Type B pancreatic cell (in vitro differentiated cells): ENCODE data around the gene SLC23A2. TPM values are rescaled to one million over a fixed set of nuclear protein-coding genes. Genes with fewer than 3 reads are reported as not detected.

Source experiments
- DNase-seq: peaks from one replicate; pipeline ENCODE4 v3.0.0; 2021; ENCODE audit warnings: mixed read lengths; ENCODE audit not compliant: unreplicated experiment; ENCODE audit errors: extremely low spot score
- H3K27ac Mint-ChIP-seq: 2 replicates; pipeline ENCODE4 v1.8.0; 2021; ENCODE audit warnings: mild to moderate bottlenecking, mixed read lengths
- H3K27me3 Mint-ChIP-seq: 2 replicates; pipeline ENCODE4 v1.8.0; 2021; ENCODE audit warnings: mixed read lengths
- H3K36me3 Mint-ChIP-seq: 2 replicates; pipeline ENCODE4 v1.8.0; 2021; ENCODE audit warnings: mixed read lengths
- H3K4me1 Mint-ChIP-seq: one replicate; pipeline ENCODE4 v1.8.0; 2021; ENCODE audit warnings: mixed read lengths; ENCODE audit not compliant: unreplicated experiment
- H3K4me3 Mint-ChIP-seq: 2 replicates; pipeline ENCODE4 v1.8.0; 2021; ENCODE audit warnings: mild to moderate bottlenecking, mixed read lengths
- H3K9me3 Mint-ChIP-seq: 2 replicates; pipeline ENCODE4 v1.8.0; 2021; ENCODE audit warnings: mixed read lengths
- CTCF ChIP-seq: fragments of 200-600 bp; sonication (generic); conservative IDR thresholded peaks from 2 replicates; pipeline ENCODE4 v1.5.0; 2021; ENCODE audit warnings: antibody characterized with exemption, mild to moderate bottlenecking
- total RNA-seq: library from RNA; stranded (reverse); gene quantifications from 2 replicates; pipeline ENCODE4 v1.2.1, GENCODE V29; 2021; ENCODE audit warnings: low replicate concordance

SLC23A2 gene
- total RNA-seq, 1 donor from 2014 or later, result 19.6 TPM

DNA sequence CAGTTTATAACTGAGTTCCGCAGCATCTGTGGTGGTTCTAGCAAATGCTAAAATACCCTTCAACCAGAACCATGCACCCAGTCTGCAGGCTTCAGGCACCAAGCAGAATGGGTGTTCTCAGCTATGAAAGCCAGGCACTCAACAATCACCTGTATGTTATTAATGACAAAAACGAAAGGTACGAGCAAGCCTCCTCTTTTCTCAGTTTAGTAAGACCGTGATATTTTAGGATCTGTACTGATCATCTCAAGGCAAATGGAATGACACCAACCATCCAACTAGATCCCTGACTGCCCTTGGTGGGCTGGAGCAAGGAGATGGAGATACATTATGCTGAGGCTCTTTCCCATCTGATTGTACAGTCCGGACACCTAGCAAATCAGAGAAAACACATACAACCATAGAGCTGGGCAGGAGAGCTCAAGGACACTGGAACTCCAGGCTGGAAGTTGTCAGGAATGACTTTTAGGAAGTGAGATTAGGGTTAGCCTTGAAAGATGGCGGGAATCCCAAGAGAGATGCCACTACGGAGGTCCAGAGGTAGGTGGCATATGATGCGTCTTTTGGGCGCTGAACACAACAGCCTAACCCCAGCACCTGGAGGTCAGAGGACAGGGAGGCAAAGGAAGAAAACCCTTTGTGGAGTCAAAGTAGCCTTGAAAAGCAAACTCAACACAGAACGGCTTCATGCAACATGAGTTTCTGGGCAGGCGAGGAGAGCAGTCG lies 33.4 kb downstream of the SLC23A2 start:
- Mint-ChIP-seq H3K27ac (no peak overlapping the region), H3K9me3 (no peaks in the 10 kb centered on the region)

DNA sequence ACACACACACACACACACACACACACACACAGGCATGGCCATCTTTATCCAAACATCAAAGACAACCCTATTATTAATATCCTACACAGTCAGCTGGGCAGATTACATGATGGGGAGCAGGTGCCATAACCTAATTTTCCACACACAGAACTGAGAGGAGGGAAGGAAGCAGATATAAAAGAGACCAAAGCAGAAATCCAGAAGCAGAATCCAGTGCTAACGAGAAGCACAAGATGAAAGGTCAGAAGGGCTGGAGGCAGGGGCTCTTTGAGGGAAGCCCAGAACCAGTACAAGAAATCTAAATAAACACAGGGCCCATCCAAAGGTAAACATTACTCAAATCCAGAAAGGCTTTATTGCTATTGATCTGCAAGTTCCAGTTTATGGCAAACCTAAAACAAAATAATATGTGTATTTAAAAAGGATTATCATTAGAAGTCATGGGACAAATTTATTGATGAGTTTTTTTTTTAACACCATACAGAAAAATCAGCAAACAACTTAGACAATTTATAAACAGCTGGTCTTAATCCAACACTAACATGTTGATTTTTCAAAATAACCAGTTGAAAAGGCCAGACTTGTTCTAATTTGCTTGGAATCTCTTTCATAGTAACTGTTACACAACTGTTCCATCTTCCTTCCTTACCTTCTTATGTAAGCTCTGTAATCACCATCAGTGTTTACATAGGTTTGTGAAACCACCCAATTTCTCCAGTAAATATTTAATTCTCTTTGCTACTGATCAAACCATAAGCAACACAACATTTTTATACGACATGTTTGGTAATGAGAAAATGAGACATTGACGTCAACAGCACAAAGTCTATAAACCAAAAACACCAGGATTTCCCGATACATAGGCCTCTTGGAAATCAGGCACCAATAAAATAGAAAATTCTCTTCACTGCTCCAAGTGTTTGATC lies 34.2 kb downstream of the SLC23A2 start:
- no peak for TF ChIP-seq CTCF
- no peak for DNase-seq
- Mint-ChIP-seq H3K36me3 (peaks cover 11% of the 10 kb centered on the region), H3K27me3 (no peaks in the 10 kb centered on the region), H3K4me3 (no peak overlapping the region), H3K27ac (no peak overlapping the region), H3K9me3 (no peaks in the 10 kb centered on the region), H3K4me1 (peaks cover 4% of the 10 kb centered on the region)

More for the DNA sequence above, 33.4 kb downstream of the SLC23A2 start:
- TF ChIP-seq CTCF, result no peak
- Mint-ChIP-seq H3K4me3 (no peak overlapping the region), H3K4me1 (peaks cover 4% of the 10 kb centered on the region), H3K36me3 (peaks cover 8% of the 10 kb centered on the region), H3K27me3 (no peaks in the 10 kb centered on the region)
- no peak for DNase-seq

DNA sequence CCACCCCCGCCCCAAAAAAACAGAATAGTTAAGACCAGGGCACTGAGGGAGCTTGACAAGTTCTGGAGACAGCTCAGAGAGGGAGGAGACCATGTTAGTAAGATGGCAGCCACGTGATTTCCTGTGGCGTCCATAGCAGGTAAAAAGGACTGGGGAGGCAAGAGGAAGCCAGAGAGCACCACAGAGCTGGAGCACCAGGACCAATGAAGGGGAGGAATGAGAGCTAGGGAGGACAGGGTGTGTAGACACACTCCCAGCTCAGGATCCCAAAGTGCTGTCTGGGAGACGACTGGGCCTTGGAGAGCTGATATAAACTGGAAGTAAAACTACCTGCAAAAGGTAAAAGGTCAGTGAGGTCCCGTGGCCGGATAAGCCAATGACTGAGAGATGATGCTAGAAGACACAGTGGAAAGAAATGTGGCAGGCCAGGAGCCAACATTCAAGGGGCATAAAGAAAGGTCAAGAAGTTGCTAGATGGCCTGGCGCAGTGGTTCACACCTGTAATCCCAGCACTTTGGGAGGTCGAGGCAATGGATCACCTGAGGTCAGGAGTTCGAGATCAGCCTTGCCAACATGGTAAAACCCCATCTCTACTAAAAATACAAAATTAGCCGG lies 39.0 kb downstream of the SLC23A2 start:
- Mint-ChIP-seq H3K9me3 (no peaks in the 10 kb centered on the region), H3K36me3 (peaks cover 3% of the 10 kb centered on the region), H3K4me3 (no peak overlapping the region), H3K27ac (no peak overlapping the region), H3K4me1 (peaks cover 19% of the 10 kb centered on the region), H3K27me3 (no peaks in the 10 kb centered on the region)
- no peak for TF ChIP-seq CTCF
- DNase-seq, result no peak

- H3K27me3 Mint-ChIP-seq, result no peaks in the 10 kb centered on the region
- no peak for TF ChIP-seq CTCF
- H3K4me3 Mint-ChIP-seq, result no peak overlapping the region
- peaks cover 19% of the 10 kb centered on the region for H3K4me1 Mint-ChIP-seq
- H3K9me3 Mint-ChIP-seq, result no peaks in the 10 kb centered on the region
- no peak overlapping the region for H3K27ac Mint-ChIP-seq
- peaks cover 3% of the 10 kb centered on the region for H3K36me3 Mint-ChIP-seq
- DNase-seq, result no peak
Measured at GRCh38 chr20:4961746-4962145, 39.6 kb downstream of the SLC23A2 start.

DNA sequence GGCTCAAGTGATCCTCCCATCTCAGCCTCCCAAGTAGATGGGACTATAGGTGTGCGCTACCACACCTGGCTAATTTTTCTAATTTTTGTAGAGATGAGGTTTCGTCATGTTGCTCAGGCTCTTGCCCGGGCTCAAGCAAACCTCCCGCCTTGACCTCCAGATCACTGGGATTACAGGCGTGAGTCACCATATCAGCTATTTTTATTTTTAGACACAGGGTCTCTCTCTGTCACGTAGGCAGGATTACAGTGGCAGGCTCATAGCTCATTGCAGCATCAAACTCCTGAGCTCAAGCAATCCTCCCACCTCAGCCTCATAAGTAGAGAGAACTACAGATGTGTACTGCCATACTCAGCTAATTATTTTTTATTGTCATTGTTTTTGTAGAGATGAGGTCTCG lies 41.7 kb downstream of the SLC23A2 start:
- Mint-ChIP-seq H3K4me3 (no peak overlapping the region), H3K4me1 (peaks cover 23% of the 10 kb centered on the region), H3K36me3 (peaks cover 3% of the 10 kb centered on the region), H3K9me3 (no peaks in the 10 kb centered on the region), H3K27me3 (no peaks in the 10 kb centered on the region), H3K27ac (no peak overlapping the region)
- no peak for DNase-seq
- TF ChIP-seq CTCF, result no peak
